Measurements from ENCODE around the gene RPS2. TPM values are rescaled to one million over a fixed set of nuclear protein-coding genes. Genes with fewer than 3 reads are reported as not detected.

Gene RPS2
- total RNA-seq, 2 experiments from 2014 or later = 3,604 to 3,755 TPM

GRCh38 chr16:1992704-1993317, 28.2 kb upstream of the RPS2 start:
- Histone ChIP-seq H3K4me1 (ENCODE audit: insufficient read depth, low read length) (peaks cover 26% of the 10 kb centered on the region), H3K36me3 (ENCODE audit: insufficient read depth, low read length) (peaks cover 5% of the 10 kb centered on the region), H3K27ac (ENCODE audit: low read depth in 1 of 2, low read length in 2 of 2) (peak overlapping the region in 1 of 2 donors; percentile 21), H3K9me3 (ENCODE audit: control insufficient read depth in 1 of 2, insufficient read depth in 1 of 2, low read length in 2 of 2) (peaks cover 0 to 18% of the 10 kb centered on the region in 2 experiments), H3K27me3 (ENCODE audit: control insufficient read depth in 1 of 2, insufficient read depth in 2 of 2, low read length in 2 of 2) (peaks cover 13 to 15% of the 10 kb centered on the region in 2 experiments), H3K4me3 (ENCODE audit: low read length) (no peak overlapping the region)
- ChIA-PET CTCF (interaction anchor here (1.0 to 3.2 kb wide), 3 partner anchors 11 to 148 kb away, joined by 6 to 17 read pairs (median 6); no protein-coding TSS in a partner anchor), POLR2A (interaction anchor here (1.0 to 5.1 kb wide), 6 partner anchors 9 to 162 kb away, joined by 3 to 55 read pairs (median 13); partner anchors contain the start of genes GFER, NOXO1, RPS2 and TBL3)
- no peak for ATAC-seq (ENCODE audit: poor library complexity)
- no peak overlapping the region for H3K4me3 Mint-ChIP-seq
- H3K4me1 Mint-ChIP-seq (ENCODE audit: low read depth) = peaks cover 26% of the 10 kb centered on the region
- H3K27ac Mint-ChIP-seq = peak overlapping the region; percentile 78
- peaks cover 5% of the 10 kb centered on the region for H3K36me3 Mint-ChIP-seq (ENCODE audit: low read depth)
- intact Hi-C loops (cut with DNase I, micrococcal nuclease) = loop anchor here in 1 of 2 experiments (1.0 to 5.0 kb wide), 3 partner anchors 16 to 51 kb away; partner anchors contain the start of genes MSRB1 and ZNF598
- TF ChIP-seq, protein P1, sequence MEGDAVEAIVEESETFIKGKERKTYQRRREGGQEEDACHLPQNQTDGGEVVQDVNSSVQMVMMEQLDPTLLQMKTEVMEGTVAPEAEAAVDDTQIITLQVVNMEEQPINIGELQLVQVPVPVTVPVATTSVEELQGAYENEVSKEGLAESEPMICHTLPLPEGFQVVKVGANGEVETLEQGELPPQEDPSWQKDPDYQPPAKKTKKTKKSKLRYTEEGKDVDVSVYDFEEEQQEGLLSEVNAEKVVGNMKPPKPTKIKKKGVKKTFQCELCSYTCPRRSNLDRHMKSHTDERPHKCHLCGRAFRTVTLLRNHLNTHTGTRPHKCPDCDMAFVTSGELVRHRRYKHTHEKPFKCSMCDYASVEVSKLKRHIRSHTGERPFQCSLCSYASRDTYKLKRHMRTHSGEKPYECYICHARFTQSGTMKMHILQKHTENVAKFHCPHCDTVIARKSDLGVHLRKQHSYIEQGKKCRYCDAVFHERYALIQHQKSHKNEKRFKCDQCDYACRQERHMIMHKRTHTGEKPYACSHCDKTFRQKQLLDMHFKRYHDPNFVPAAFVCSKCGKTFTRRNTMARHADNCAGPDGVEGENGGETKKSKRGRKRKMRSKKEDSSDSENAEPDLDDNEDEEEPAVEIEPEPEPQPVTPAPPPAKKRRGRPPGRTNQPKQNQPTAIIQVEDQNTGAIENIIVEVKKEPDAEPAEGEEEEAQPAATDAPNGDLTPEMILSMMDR (IDR thresholded peaks at IDR 0.05) = no peak
- no peak for DNase-seq
- no peaks in the 10 kb centered on the region for H3K9me3 Mint-ChIP-seq
- peaks cover 19% of the 10 kb centered on the region for H3K27me3 Mint-ChIP-seq

DNA sequence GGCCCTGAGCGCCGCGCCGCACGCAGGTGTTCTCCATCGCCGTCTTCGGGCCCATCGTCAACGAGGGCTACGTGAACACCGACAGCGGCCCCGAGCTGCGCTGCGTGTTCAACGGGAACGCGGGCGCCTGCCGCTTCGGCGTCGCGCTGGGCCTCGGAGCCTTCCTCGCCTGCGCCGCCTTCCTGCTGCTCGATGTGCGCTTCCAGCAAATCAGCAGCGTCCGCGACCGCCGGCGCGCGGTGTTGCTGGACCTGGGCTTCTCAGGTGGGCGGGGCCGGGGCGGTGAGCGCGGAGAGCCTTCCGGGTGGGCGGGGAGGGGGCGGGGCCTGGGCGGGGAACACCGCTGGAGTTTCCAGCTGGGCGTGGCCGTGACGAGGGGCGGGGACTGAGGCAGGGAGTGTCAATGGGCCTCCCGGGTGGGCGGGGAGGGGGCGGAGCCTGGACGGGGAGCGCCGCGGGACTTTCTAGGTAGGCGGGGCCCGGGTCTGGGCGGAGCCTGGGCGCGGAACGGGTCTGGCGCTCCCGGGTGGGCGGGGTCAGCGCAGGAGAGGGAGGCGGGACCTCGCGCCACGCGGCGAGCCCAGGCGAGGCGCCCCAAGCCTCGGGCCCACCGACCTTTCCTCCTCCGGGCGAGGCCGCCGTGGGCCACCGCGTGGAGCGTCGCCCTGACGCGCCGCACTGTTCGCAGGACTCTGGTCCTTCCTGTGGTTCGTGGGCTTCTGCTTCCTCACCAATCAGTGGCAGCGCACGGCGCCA, 27.5 kb upstream of the RPS2 start:
- Mint-ChIP-seq H3K4me1 (ENCODE audit: low read depth) (peaks cover 26% of the 10 kb centered on the region), H3K4me3 (peak overlapping the region; percentile 65), H3K27me3 (peaks cover 20% of the 10 kb centered on the region), H3K9me3 (no peaks in the 10 kb centered on the region), H3K27ac (peak overlapping the region; percentile 79), H3K36me3 (ENCODE audit: low read depth) (peaks cover under 1% of the 10 kb centered on the region)
- Histone ChIP-seq H3K27me3 (ENCODE audit: control insufficient read depth in 1 of 2, insufficient read depth in 2 of 2, low read length in 2 of 2) (peaks cover 13 to 15% of the 10 kb centered on the region in 2 experiments), H3K27ac (ENCODE audit: low read depth in 1 of 2, low read length in 2 of 2) (peak overlapping the region in 1 of 2 donors; percentile 56), H3K36me3 (ENCODE audit: insufficient read depth, low read length) (peaks cover 3% of the 10 kb centered on the region), H3K4me1 (ENCODE audit: insufficient read depth, low read length) (peaks cover 26% of the 10 kb centered on the region), H3K4me3 (ENCODE audit: low read length) (peak overlapping the region; percentile 55), H3K9me3 (ENCODE audit: control insufficient read depth in 1 of 2, insufficient read depth in 1 of 2, low read length in 2 of 2) (peaks cover 0 to 18% of the 10 kb centered on the region in 2 experiments)
- CTCF ChIA-PET = interaction anchor here (0.8 to 3.2 kb wide), 4 partner anchors 12 to 148 kb away, joined by 4 to 17 read pairs (median 6); no protein-coding TSS in a partner anchor
- ATAC-seq (ENCODE audit: poor library complexity) (peak; percentile 86), DNase-seq (peak; percentile 95 to 100 (median 98))
- intact Hi-C loops (cut with DNase I, micrococcal nuclease) = loop anchor here in 1 of 2 experiments (1.0 to 5.0 kb wide), 3 partner anchors 17 to 50 kb away; partner anchors contain the start of genes MSRB1 and ZNF598
- POLR2A ChIA-PET = interaction anchor here (0.7 to 5.1 kb wide), 9 partner anchors 8 to 529 kb away, joined by 3 to 55 read pairs (median 5); partner anchors contain the start of genes AMDHD2, GFER, NOXO1 and NTHL1
- TF ChIP-seq, protein P1 (IDR thresholded peaks at IDR 0.05) = no peak

GRCh38 chr16:1991588-1991947, 26.9 kb upstream of the RPS2 start:
- H3K4me1 Mint-ChIP-seq (ENCODE audit: low read depth) = peaks cover 26% of the 10 kb centered on the region
- H3K9me3 ChIP-seq (ENCODE audit: control insufficient read depth in 1 of 2, insufficient read depth in 1 of 2, low read length in 2 of 2) = peaks cover 0 to 18% of the 10 kb centered on the region in 2 experiments
- TF ChIP-seq, protein P1 (IDR thresholded peaks at IDR 0.05) = no peak
- H3K27ac ChIP-seq (ENCODE audit: low read depth in 1 of 2, low read length in 2 of 2) = peak overlapping the region in 1 of 2 donors; percentile 56
- POLR2A ChIA-PET = interaction anchor here (0.7 to 5.1 kb wide), 8 partner anchors 8 to 529 kb away, joined by 3 to 55 read pairs (median 4); partner anchors contain the start of genes AMDHD2, GFER, NTHL1 and RPS2
- H3K4me1 ChIP-seq (ENCODE audit: insufficient read depth, low read length) = peaks cover 26% of the 10 kb centered on the region
- H3K27ac Mint-ChIP-seq = peak overlapping the region; percentile 79
- no peaks in the 10 kb centered on the region for H3K9me3 Mint-ChIP-seq
- CTCF ChIA-PET = interaction anchor here (0.8 to 3.2 kb wide), 3 partner anchors 12 to 149 kb away, joined by 4 to 17 read pairs (median 6); no protein-coding TSS in a partner anchor
- no peaks in the 10 kb centered on the region for H3K36me3 ChIP-seq (ENCODE audit: insufficient read depth, low read length)
- H3K27me3 ChIP-seq (ENCODE audit: control insufficient read depth in 1 of 2, insufficient read depth in 2 of 2, low read length in 2 of 2) = peaks cover 13 to 15% of the 10 kb centered on the region in 2 experiments
- ATAC-seq (ENCODE audit: poor library complexity) (no peak), DNase-seq (no peak)
- peak overlapping the region; percentile 55 for H3K4me3 ChIP-seq (ENCODE audit: low read length)
- peak overlapping the region; percentile 80 for H3K4me3 Mint-ChIP-seq
- H3K36me3 Mint-ChIP-seq (ENCODE audit: low read depth) = peaks cover 5% of the 10 kb centered on the region
- intact Hi-C loops (cut with DNase I, micrococcal nuclease) = loop anchor here in 1 of 2 experiments (5.0 kb wide), 1 partner anchor 49 kb away; the partner anchor contains the start of gene MSRB1
- peaks cover 24% of the 10 kb centered on the region for H3K27me3 Mint-ChIP-seq
